ENCODE measurements around the gene PPP2CA. TPM values are rescaled to one million over a fixed set of nuclear protein-coding genes. Genes with fewer than 3 reads are reported as not detected.
A peak's percentile ranks its signal among the peaks of the same experiment; 100 is the strongest.

Gene PPP2CA
- total and polyA plus RNA-seq, 9 of the 15 experiments (the other 6 are each of a cell fraction or from before 2014, with no cell fraction given), result 23.0 to 257 (median 109) TPM

DNA sequence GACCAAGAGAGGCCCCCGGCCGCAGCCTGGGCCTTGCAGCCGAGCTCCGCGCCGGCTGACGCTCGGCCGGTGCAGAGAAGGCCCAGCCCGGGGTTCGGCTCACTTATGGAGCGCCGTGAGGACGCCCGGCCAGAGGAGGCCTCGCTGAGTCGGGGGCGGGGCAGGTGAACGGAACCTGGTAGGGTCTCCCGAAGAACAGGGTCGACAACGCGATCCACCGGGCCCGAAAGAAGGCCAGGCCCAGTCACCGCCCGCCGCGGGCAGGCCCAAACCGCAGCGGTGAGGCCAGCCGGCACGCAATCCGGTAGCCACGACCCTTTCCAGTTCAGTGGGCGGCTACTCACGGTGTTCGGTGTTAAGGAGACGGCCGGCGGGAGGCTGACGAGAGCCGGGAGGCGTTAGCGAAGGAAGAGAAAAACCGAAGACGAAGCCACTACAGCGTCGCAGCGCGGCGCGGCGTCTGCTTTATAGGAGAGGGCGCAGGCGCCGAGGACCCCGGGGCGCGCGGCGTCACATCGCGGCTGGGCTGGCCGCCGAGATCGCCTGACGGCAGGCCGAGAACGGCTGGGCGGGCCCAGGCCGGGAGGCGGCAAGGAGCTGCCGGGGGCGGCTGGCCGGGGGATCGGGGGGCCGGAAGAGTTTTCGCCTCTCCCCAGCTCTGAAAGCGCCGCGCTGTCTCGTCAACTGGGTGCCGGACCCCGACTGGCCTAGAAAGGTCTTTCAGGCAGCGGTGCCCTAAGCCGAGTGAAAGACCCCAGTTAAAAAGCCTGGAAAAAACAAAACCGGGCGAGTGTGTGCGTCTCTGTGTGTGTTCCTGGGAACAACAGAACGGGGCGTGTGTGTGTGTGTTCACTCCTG is 49.1 kb downstream of the PPP2CA start, which contains the start of gene SKP1 (continued):
- TF ChIP-seq, protein P1, sequence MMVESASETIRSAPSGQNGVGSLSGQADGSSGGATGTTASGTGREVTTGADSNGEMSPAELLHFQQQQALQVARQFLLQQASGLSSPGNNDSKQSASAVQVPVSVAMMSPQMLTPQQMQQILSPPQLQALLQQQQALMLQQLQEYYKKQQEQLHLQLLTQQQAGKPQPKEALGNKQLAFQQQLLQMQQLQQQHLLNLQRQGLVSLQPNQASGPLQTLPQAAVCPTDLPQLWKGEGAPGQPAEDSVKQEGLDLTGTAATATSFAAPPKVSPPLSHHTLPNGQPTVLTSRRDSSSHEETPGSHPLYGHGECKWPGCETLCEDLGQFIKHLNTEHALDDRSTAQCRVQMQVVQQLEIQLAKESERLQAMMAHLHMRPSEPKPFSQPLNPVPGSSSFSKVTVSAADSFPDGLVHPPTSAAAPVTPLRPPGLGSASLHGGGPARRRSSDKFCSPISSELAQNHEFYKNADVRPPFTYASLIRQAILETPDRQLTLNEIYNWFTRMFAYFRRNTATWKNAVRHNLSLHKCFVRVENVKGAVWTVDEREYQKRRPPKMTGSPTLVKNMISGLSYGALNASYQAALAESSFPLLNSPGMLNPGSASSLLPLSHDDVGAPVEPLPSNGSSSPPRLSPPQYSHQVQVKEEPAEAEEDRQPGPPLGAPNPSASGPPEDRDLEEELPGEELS (CRISPR knock-in tag; IDR thresholded peaks at IDR 0.05; ENCODE audit: borderline replicate concordance), result 0 out of 2 replicates have a peak, but pooled peaks have one; percentile 64
- TF ChIP-seq KLF10 (CRISPR knock-in tag; IDR thresholded peaks at IDR 0.05) (no peak), KAT2B (IDR thresholded peaks at IDR 0.05; ENCODE audit: low read depth, low read length) (no peak), XRCC5 (IDR thresholded peaks at IDR 0.05; ENCODE audit: low read depth, low read length) (no peak), U2AF2 (optimal IDR thresholded peaks at IDR 0.05; ENCODE audit: low read depth, low read length) (no peak), SAFB (IDR thresholded peaks at IDR 0.05; ENCODE audit: borderline replicate concordance, low read depth, low read length) (no peak), SOX6 (IDR thresholded peaks at IDR 0.05) (peak; percentile 46; the same call in 1 of the 2 replicates), HINFP (tag; conservative IDR thresholded peaks at IDR 0.05; ENCODE audit: low read depth) (no peak), KDM5B (IDR thresholded peaks at IDR 0.05; ENCODE audit: insufficient replicate concordance, low read depth, low read length) (peak; percentile 99), CSDE1 (IDR thresholded peaks at IDR 0.05) (peak in 1 of 2 experiments; percentile 37; a peak in 1 of 4 replicates), E2F6 (IDR thresholded peaks at IDR 0.05; ENCODE audit: borderline replicate concordance in 1 of 2, extremely low read depth in 1 of 2, insufficient read depth in 1 of 2, insufficient read length in 1 of 2, low read depth in 1 of 2, low read length in 1 of 2, poor library complexity in 1 of 2, severe bottlenecking in 1 of 2) (peak in 1 of 2 experiments; percentile 54), SAP30 (IDR thresholded peaks at IDR 0.05; ENCODE audit: borderline replicate concordance, insufficient read depth, low read depth, low read length, poor library complexity, severe bottlenecking) (peak; percentile 80), NR0B1 (IDR thresholded peaks at IDR 0.05; ENCODE audit: partially characterized antibody) (no peak), FOSL1 (tag; conservative IDR thresholded peaks at IDR 0.05) (no peak), NKRF (IDR thresholded peaks at IDR 0.05; ENCODE audit: borderline replicate concordance) (peak; percentile 86), JUN (IDR thresholded peaks at IDR 0.05; ENCODE audit: borderline replicate concordance, low read depth, low read length) (no peak), JUN (CRISPR knock-in tag; IDR thresholded peaks at IDR 0.05; ENCODE audit: borderline replicate concordance) (peak; percentile 82; the same call in 1 of the 2 replicates)

Measured in K562 (cell line).